Measurements from ENCODE around the gene KAT7.
A peak's percentile ranks its signal among the peaks of the same experiment; 100 is the strongest.

KAT7 gene

GRCh38 chr17:49851387-49852291 lies 63.2 kb downstream of the KAT7 start:
- H3K9me3 Mint-ChIP-seq: no peaks in the 10 kb centered on the region
- peak; percentile 80 for DNase-seq
- H3K36me3 Mint-ChIP-seq (ENCODE audit: low read depth): no peaks in the 10 kb centered on the region
- H3K4me1 Mint-ChIP-seq (ENCODE audit: low read depth): peaks cover 15% of the 10 kb centered on the region
- H3K4me3 Mint-ChIP-seq: peak overlapping the region; percentile 77
- H3K27ac Mint-ChIP-seq: peak overlapping the region; percentile 87
- H3K27me3 Mint-ChIP-seq: peaks cover 3% of the 10 kb centered on the region

- Mint-ChIP-seq H3K9me3 (no peaks in the 10 kb centered on the region), H3K4me1 (ENCODE audit: low read depth) (peaks cover 15% of the 10 kb centered on the region), H3K4me3 (no peak overlapping the region), H3K36me3 (ENCODE audit: low read depth) (no peaks in the 10 kb centered on the region), H3K27ac (no peak overlapping the region), H3K27me3 (peaks cover 3% of the 10 kb centered on the region)
- DNase-seq: no peak
Observed at GRCh38 chr17:49853470-49854015, 65.1 kb downstream of the KAT7 start.

- H3K27me3 Mint-ChIP-seq: peaks cover 3% of the 10 kb centered on the region
- peaks cover 15% of the 10 kb centered on the region for H3K4me1 Mint-ChIP-seq (ENCODE audit: low read depth)
- no peaks in the 10 kb centered on the region for H3K36me3 Mint-ChIP-seq (ENCODE audit: low read depth)
- DNase-seq: no peak
- no peaks in the 10 kb centered on the region for H3K9me3 Mint-ChIP-seq
- H3K4me3 Mint-ChIP-seq: no peak overlapping the region
- H3K27ac Mint-ChIP-seq: no peak overlapping the region
Observed at GRCh38 chr17:49854126-49854525, 65.6 kb downstream of the KAT7 start.

GRCh38 chr17:49858796-49859195 lies 70.3 kb downstream of the KAT7 start:
- H3K4me1 Mint-ChIP-seq (ENCODE audit: low read depth): peaks cover 6% of the 10 kb centered on the region
- no peak overlapping the region for H3K4me3 Mint-ChIP-seq
- H3K27me3 Mint-ChIP-seq: peaks cover 12% of the 10 kb centered on the region
- no peaks in the 10 kb centered on the region for H3K9me3 Mint-ChIP-seq
- no peaks in the 10 kb centered on the region for H3K36me3 Mint-ChIP-seq (ENCODE audit: low read depth)
- DNase-seq: no peak
- no peak overlapping the region for H3K27ac Mint-ChIP-seq

GRCh38 chr17:49859991-49860953 lies 71.8 kb downstream of the KAT7 start:
- no peaks in the 10 kb centered on the region for H3K36me3 Mint-ChIP-seq (ENCODE audit: low read depth)
- DNase-seq: no peak
- no peak overlapping the region for H3K27ac Mint-ChIP-seq
- peaks cover 12% of the 10 kb centered on the region for H3K27me3 Mint-ChIP-seq
- H3K4me1 Mint-ChIP-seq (ENCODE audit: low read depth): peaks cover 6% of the 10 kb centered on the region
- no peak overlapping the region for H3K4me3 Mint-ChIP-seq
- no peaks in the 10 kb centered on the region for H3K9me3 Mint-ChIP-seq

- peak; percentile 74 for DNase-seq
- Mint-ChIP-seq H3K36me3 (ENCODE audit: low read depth) (no peaks in the 10 kb centered on the region), H3K9me3 (no peaks in the 10 kb centered on the region), H3K27me3 (peaks cover 12% of the 10 kb centered on the region), H3K4me1 (ENCODE audit: low read depth) (peaks cover 6% of the 10 kb centered on the region), H3K4me3 (no peak overlapping the region), H3K27ac (no peak overlapping the region)
Observed at GRCh38 chr17:49861150-49861884, 72.8 kb downstream of the KAT7 start.

- H3K4me1 Mint-ChIP-seq (ENCODE audit: low read depth): peaks cover 6% of the 10 kb centered on the region
- no peak for DNase-seq
- H3K9me3 Mint-ChIP-seq: no peaks in the 10 kb centered on the region
- H3K27ac Mint-ChIP-seq: no peak overlapping the region
- H3K36me3 Mint-ChIP-seq (ENCODE audit: low read depth): no peaks in the 10 kb centered on the region
- H3K4me3 Mint-ChIP-seq: no peak overlapping the region
- peaks cover 12% of the 10 kb centered on the region for H3K27me3 Mint-ChIP-seq
Observed at GRCh38 chr17:49862781-49863331, 74.4 kb downstream of the KAT7 start.

GRCh38 chr17:49866019-49866380 lies 77.5 kb downstream of the KAT7 start:
- Mint-ChIP-seq H3K36me3 (ENCODE audit: low read depth) (no peaks in the 10 kb centered on the region), H3K27ac (no peak overlapping the region), H3K9me3 (no peaks in the 10 kb centered on the region), H3K4me1 (ENCODE audit: low read depth) (peaks cover 5% of the 10 kb centered on the region), H3K27me3 (peaks cover 11% of the 10 kb centered on the region), H3K4me3 (no peak overlapping the region)
- DNase-seq: no peak

GRCh38 chr17:49866882-49867413 lies 78.5 kb downstream of the KAT7 start:
- no peak overlapping the region for H3K27ac Mint-ChIP-seq
- H3K4me3 Mint-ChIP-seq: no peak overlapping the region
- H3K36me3 Mint-ChIP-seq (ENCODE audit: low read depth): no peaks in the 10 kb centered on the region
- no peaks in the 10 kb centered on the region for H3K9me3 Mint-ChIP-seq
- no peak for DNase-seq
- peaks cover 2% of the 10 kb centered on the region for H3K4me1 Mint-ChIP-seq (ENCODE audit: low read depth)
- peaks cover 3% of the 10 kb centered on the region for H3K27me3 Mint-ChIP-seq

- H3K36me3 Mint-ChIP-seq (ENCODE audit: low read depth): no peaks in the 10 kb centered on the region
- no peaks in the 10 kb centered on the region for H3K9me3 Mint-ChIP-seq
- peaks cover 17% of the 10 kb centered on the region for H3K4me1 Mint-ChIP-seq (ENCODE audit: low read depth)
- no peak overlapping the region for H3K27ac Mint-ChIP-seq
- DNase-seq: no peak
- H3K27me3 Mint-ChIP-seq: no peaks in the 10 kb centered on the region
- no peak overlapping the region for H3K4me3 Mint-ChIP-seq
Observed at GRCh38 chr17:49869038-49869374, 80.5 kb downstream of the KAT7 start.

- no peaks in the 10 kb centered on the region for H3K27me3 Mint-ChIP-seq
- DNase-seq: no peak
- peaks cover 17% of the 10 kb centered on the region for H3K4me1 Mint-ChIP-seq (ENCODE audit: low read depth)
- H3K27ac Mint-ChIP-seq: no peak overlapping the region
- H3K36me3 Mint-ChIP-seq (ENCODE audit: low read depth): no peaks in the 10 kb centered on the region
- H3K9me3 Mint-ChIP-seq: no peaks in the 10 kb centered on the region
- no peak overlapping the region for H3K4me3 Mint-ChIP-seq
Observed at GRCh38 chr17:49870298-49870697, 81.8 kb downstream of the KAT7 start.

GRCh38 chr17:49871211-49871610 lies 82.7 kb downstream of the KAT7 start:
- Mint-ChIP-seq H3K9me3 (no peaks in the 10 kb centered on the region), H3K27me3 (no peaks in the 10 kb centered on the region), H3K27ac (no peak overlapping the region), H3K4me1 (ENCODE audit: low read depth) (peaks cover 17% of the 10 kb centered on the region), H3K4me3 (no peak overlapping the region), H3K36me3 (ENCODE audit: low read depth) (no peaks in the 10 kb centered on the region)
- DNase-seq: no peak

- no peak overlapping the region for H3K4me3 Mint-ChIP-seq
Observed at GRCh38 chr17:49872754-49873377, 84.4 kb downstream of the KAT7 start.

More at GRCh38 chr17:49872754-49873377, 84.4 kb downstream of the KAT7 start:
- Mint-ChIP-seq H3K27ac (peak overlapping the region; percentile 45), H3K4me1 (ENCODE audit: low read depth) (peaks cover 17% of the 10 kb centered on the region), H3K9me3 (no peaks in the 10 kb centered on the region), H3K36me3 (ENCODE audit: low read depth) (no peaks in the 10 kb centered on the region), H3K27me3 (peaks cover under 1% of the 10 kb centered on the region)
- peak; percentile 39 for DNase-seq

Measured in activated T-cell treated with anti-CD3 and anti-CD28 coated beads, Interleukin-2, amount 50 U/mL, for 24 hours (primary cell).